NOMO-1 treated with dmso at 0.1 percent for 144 hours (cell line): ENCODE measurements around the gene GALNT1.

ENCODE experiments used
- DNase-seq: peaks from one replicate; lab custom pipeline; 2025; ENCODE audit not compliant: unreplicated experiment; lab: John Stamatoyannopoulos, UW

Gene GALNT1

GRCh38 chr18:35662293-35663062 is 80.9 kb downstream of the GALNT1 start:
- DNase-seq: no peak

GRCh38 chr18:35671966-35672603 is 90.5 kb downstream of the GALNT1 start:
- no peak for DNase-seq

- no peak for DNase-seq
These were observed 91.4 kb downstream of the GALNT1 start for GRCh38 chr18:35672897-35673296.

GRCh38 chr18:35673682-35674081 is 92.1 kb downstream of the GALNT1 start:
- DNase-seq: no peak

- no peak for DNase-seq
These were observed 98.6 kb downstream of the GALNT1 start for GRCh38 chr18:35680139-35680551.

- no peak for DNase-seq
These were observed 100.8 kb downstream of the GALNT1 start for GRCh38 chr18:35682281-35682867.

GRCh38 chr18:35683021-35683420 is 101.5 kb downstream of the GALNT1 start:
- DNase-seq: no peak

- DNase-seq: no peak
These were observed 107.2 kb downstream of the GALNT1 start for GRCh38 chr18:35688757-35689156.

GRCh38 chr18:35689728-35690127 is 108.2 kb downstream of the GALNT1 start:
- DNase-seq: no peak

- DNase-seq: no peak
These were observed 110.1 kb downstream of the GALNT1 start for GRCh38 chr18:35691625-35692024.

GRCh38 chr18:35692866-35693265 is 111.3 kb downstream of the GALNT1 start:
- no peak for DNase-seq

GRCh38 chr18:35693829-35694228 is 112.3 kb downstream of the GALNT1 start:
- DNase-seq: no peak

GRCh38 chr18:35694808-35695207 is 113.3 kb downstream of the GALNT1 start:
- DNase-seq: no peak

GRCh38 chr18:35695384-35695783 is 113.8 kb downstream of the GALNT1 start:
- no peak for DNase-seq

GRCh38 chr18:35695803-35696202 is 114.3 kb downstream of the GALNT1 start:
- DNase-seq: no peak

- DNase-seq: no peak
These were observed 114.8 kb downstream of the GALNT1 start for GRCh38 chr18:35696307-35696706.

- no peak for DNase-seq
These were observed 116.3 kb downstream of the GALNT1 start for GRCh38 chr18:35697869-35698268.

- DNase-seq: no peak
These were observed 121.6 kb downstream of the GALNT1 start for GRCh38 chr18:35703043-35703688.

GRCh38 chr18:35705988-35706387 is 124.4 kb downstream of the GALNT1 start:
- no peak for DNase-seq

- DNase-seq: no peak
These were observed 125.7 kb downstream of the GALNT1 start for GRCh38 chr18:35707247-35707646.

GRCh38 chr18:35707674-35708073 is 126.1 kb downstream of the GALNT1 start:
- no peak for DNase-seq

- no peak for DNase-seq
These were observed 129.0 kb downstream of the GALNT1 start for GRCh38 chr18:35710581-35710980.
